MM.1S (cell line): ENCODE data around the gene GNG13.

Source experiments
- EZH2 ChIP-seq: fragments of 300-600 bp; sonication (generic); optimal IDR thresholded peaks from 2 replicates; pipeline ENCODE3; 2017; ENCODE audit warnings: low read depth, mild to moderate bottlenecking, antibody characterized with exemption, low read length, mixed read lengths
- EZH2phosphoT487 ChIP-seq: fragments of 300-600 bp; sonication (generic); IDR thresholded peaks from 2 replicates; pipeline ENCODE4 v1.6.1; 2018; ENCODE audit warnings: antibody characterized with exemption, low read length
- TF ChIP-seq, protein P1 (sequence below): fragments of 300-600 bp; sonication (generic); IDR thresholded peaks from 2 replicates; pipeline ENCODE4 v1.5.1; 2016; ENCODE audit warnings: antibody characterized with exemption, low read length, mixed read lengths

DNA sequence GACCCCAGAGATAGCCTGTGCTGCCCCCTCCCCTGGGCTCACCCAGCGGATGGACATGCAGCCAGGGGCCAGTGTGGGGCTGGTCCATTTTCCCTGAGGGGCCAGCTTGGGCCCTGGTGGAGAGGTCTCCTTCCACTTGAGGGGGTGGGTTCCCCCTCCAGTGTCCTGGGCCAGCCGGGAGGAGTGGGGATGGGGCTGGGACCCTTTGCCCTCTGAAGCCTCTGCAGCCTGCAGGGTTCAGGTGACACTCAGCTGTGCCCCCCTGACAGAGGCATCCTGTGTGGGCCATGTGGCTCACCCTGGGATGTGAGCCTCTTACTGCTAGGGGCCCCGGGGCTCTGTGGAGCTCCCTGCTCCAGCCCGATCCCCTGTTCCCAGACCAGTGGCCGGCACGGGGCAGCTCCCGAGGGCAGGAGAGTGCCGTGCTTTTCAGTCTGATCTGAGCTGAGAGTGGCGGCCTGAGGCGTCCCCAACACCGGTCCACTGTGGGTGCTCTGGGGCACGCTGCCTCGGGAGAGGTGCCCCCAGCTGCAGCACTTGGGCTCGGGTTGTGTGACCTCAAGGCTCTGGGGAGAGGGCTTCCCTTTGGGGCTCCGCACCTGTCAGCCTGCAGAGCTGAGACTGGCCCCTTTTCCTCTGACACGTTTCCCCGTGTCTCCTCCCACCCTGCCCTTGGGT is 439 bp upstream of the GNG13 start:
- TF ChIP-seq, protein P1, sequence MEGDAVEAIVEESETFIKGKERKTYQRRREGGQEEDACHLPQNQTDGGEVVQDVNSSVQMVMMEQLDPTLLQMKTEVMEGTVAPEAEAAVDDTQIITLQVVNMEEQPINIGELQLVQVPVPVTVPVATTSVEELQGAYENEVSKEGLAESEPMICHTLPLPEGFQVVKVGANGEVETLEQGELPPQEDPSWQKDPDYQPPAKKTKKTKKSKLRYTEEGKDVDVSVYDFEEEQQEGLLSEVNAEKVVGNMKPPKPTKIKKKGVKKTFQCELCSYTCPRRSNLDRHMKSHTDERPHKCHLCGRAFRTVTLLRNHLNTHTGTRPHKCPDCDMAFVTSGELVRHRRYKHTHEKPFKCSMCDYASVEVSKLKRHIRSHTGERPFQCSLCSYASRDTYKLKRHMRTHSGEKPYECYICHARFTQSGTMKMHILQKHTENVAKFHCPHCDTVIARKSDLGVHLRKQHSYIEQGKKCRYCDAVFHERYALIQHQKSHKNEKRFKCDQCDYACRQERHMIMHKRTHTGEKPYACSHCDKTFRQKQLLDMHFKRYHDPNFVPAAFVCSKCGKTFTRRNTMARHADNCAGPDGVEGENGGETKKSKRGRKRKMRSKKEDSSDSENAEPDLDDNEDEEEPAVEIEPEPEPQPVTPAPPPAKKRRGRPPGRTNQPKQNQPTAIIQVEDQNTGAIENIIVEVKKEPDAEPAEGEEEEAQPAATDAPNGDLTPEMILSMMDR, result no peak
- TF ChIP-seq EZH2 (no peak), EZH2phosphoT487 (no peak)
